ENCODE data around the gene ITPR1. TPM values are rescaled to one million over a fixed set of nuclear protein-coding genes. Genes with fewer than 3 reads are reported as not detected.

The ITPR1 gene
- polyA plus RNA-seq, 1 donor from 2014 or later = 2.1 TPM

DNA sequence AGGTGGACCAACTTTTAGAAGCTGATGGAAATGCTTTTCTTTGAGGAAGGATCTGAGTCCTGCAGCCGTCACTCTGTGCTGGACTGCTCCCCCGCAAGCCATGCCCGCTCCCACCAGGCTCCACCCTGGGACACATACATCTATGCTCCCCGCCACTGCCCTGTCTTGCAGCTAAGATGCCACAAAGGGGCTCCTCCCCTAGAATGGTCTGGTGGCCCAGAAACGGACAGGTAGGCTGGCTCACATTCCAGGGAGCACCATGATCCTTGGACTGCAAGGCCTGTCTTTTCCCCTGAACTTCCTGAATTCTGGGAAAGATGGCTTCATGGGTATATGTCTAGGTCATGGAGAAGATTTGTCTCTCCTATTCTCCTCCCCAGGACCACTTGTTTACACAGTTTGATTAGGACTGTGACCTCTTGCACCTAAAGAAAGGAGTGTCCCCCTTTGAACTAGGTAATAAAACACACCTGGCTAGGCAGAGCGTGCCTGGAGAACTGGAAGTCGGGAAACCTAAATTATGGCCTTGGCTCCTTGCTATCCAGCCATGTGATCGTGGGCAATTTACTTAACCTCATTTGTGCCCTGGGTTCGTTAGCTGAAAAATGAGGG, 265.2 kb downstream of the ITPR1 start:
- Histone ChIP-seq H3K9me2 (ENCODE audit: insufficient read depth, low read length) (no peaks in the 10 kb centered on the region), H3K9ac (ENCODE audit: low read length) (no peak overlapping the region), H3K4me2 (ENCODE audit: low read length) (no peak overlapping the region), H3K79me2 (replicated peaks; ENCODE audit: insufficient read depth, low read length) (no peaks in the 10 kb centered on the region), H3K36me3 (ENCODE audit: insufficient read depth, low read length) (no peaks in the 10 kb centered on the region), H3K4me3 (ENCODE audit: low read length) (no peak overlapping the region), H4K20me1 (ENCODE audit: insufficient read depth) (no peaks in the 10 kb centered on the region), H3K27me3 (ENCODE audit: insufficient read depth, low read depth, low read length) (no peaks in the 10 kb centered on the region), H3K9me3 (ENCODE audit: low read length) (no peaks in the 10 kb centered on the region), H3F3A (ENCODE audit: insufficient read depth, low read length, poor library complexity, severe bottlenecking) (no peaks in the 10 kb centered on the region), H2AFZ (ENCODE audit: low read depth, low read length) (no peak overlapping the region), H3K27ac (ENCODE audit: low read length) (no peak overlapping the region)
- TF ChIP-seq EP300 (conservative IDR thresholded peaks at IDR 0.05; ENCODE audit: poor library complexity, severe bottlenecking) (no peak), TAF1 (IDR thresholded peaks at IDR 0.05; ENCODE audit: low read depth) (no peak), POLR2AphosphoS5 (IDR thresholded peaks at IDR 0.05) (no peak), MXI1 (conservative IDR thresholded peaks at IDR 0.05; ENCODE audit: poor library complexity, severe bottlenecking) (no peak), EZH2 (IDR thresholded peaks at IDR 0.05; ENCODE audit: borderline replicate concordance, insufficient read depth, low read length, poor library complexity, severe bottlenecking) (no peak), SMC3 (conservative IDR thresholded peaks at IDR 0.05; ENCODE audit: poor library complexity) (no peak)
- TF ChIP-seq, protein P1, sequence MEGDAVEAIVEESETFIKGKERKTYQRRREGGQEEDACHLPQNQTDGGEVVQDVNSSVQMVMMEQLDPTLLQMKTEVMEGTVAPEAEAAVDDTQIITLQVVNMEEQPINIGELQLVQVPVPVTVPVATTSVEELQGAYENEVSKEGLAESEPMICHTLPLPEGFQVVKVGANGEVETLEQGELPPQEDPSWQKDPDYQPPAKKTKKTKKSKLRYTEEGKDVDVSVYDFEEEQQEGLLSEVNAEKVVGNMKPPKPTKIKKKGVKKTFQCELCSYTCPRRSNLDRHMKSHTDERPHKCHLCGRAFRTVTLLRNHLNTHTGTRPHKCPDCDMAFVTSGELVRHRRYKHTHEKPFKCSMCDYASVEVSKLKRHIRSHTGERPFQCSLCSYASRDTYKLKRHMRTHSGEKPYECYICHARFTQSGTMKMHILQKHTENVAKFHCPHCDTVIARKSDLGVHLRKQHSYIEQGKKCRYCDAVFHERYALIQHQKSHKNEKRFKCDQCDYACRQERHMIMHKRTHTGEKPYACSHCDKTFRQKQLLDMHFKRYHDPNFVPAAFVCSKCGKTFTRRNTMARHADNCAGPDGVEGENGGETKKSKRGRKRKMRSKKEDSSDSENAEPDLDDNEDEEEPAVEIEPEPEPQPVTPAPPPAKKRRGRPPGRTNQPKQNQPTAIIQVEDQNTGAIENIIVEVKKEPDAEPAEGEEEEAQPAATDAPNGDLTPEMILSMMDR (IDR thresholded peaks at IDR 0.05; ENCODE audit: poor library complexity, severe bottlenecking) = no peak

DNA sequence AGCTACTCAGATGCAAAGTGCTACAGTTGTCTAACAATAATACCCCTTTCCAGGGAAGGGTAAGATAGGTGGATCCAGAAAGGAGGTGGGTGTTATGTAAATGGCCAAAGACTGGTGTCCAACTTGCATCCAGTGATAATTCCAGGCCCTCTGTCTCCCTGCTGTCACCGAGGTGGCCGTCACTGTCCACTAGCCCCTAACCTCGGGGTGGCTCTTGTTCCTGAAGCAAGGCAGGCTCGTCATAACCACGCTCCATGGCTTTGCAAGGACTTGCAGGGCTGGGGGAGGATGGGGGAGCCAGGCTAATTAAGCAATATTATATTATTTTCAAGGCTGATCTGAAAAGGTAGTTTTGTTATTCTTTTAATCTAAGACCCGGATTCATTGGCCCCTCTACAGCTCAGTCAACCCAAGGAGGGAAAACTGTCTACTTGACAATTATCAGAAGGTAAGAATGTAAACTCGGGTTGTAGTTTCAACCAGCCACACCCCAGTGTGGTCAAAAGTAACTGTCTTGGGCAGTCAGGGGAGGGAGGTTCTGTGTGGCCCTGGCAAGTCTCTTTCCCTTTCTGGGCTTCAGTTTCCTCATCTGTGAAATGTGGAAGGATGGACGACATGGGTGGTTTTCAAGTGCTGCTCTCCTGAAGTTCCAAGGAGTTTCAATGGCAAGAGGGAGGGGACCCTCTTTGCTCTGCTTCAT, 266.0 kb downstream of the ITPR1 start:
- H3K9me2 ChIP-seq (ENCODE audit: insufficient read depth, low read length) = no peaks in the 10 kb centered on the region
- no peak overlapping the region for H3K27ac ChIP-seq (ENCODE audit: low read length)
- peaks cover 4% of the 10 kb centered on the region for H3K9me3 ChIP-seq (ENCODE audit: low read length)
- no peak overlapping the region for H2AFZ ChIP-seq (ENCODE audit: low read depth, low read length)
- H3F3A ChIP-seq (ENCODE audit: insufficient read depth, low read length, poor library complexity, severe bottlenecking) = no peaks in the 10 kb centered on the region
- H4K20me1 ChIP-seq (ENCODE audit: insufficient read depth) = no peaks in the 10 kb centered on the region
- no peak overlapping the region for H3K9ac ChIP-seq (ENCODE audit: low read length)
- no peak overlapping the region for H3K4me2 ChIP-seq (ENCODE audit: low read length)
- TF ChIP-seq MXI1 (conservative IDR thresholded peaks at IDR 0.05; ENCODE audit: poor library complexity, severe bottlenecking) = no peak
- TF ChIP-seq, protein P2, sequence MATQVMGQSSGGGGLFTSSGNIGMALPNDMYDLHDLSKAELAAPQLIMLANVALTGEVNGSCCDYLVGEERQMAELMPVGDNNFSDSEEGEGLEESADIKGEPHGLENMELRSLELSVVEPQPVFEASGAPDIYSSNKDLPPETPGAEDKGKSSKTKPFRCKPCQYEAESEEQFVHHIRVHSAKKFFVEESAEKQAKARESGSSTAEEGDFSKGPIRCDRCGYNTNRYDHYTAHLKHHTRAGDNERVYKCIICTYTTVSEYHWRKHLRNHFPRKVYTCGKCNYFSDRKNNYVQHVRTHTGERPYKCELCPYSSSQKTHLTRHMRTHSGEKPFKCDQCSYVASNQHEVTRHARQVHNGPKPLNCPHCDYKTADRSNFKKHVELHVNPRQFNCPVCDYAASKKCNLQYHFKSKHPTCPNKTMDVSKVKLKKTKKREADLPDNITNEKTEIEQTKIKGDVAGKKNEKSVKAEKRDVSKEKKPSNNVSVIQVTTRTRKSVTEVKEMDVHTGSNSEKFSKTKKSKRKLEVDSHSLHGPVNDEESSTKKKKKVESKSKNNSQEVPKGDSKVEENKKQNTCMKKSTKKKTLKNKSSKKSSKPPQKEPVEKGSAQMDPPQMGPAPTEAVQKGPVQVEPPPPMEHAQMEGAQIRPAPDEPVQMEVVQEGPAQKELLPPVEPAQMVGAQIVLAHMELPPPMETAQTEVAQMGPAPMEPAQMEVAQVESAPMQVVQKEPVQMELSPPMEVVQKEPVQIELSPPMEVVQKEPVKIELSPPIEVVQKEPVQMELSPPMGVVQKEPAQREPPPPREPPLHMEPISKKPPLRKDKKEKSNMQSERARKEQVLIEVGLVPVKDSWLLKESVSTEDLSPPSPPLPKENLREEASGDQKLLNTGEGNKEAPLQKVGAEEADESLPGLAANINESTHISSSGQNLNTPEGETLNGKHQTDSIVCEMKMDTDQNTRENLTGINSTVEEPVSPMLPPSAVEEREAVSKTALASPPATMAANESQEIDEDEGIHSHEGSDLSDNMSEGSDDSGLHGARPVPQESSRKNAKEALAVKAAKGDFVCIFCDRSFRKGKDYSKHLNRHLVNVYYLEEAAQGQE (IDR thresholded peaks at IDR 0.05; ENCODE audit: borderline replicate concordance) = no peak
- TF ChIP-seq TAF1 (IDR thresholded peaks at IDR 0.05; ENCODE audit: low read depth) = no peak
- TF ChIP-seq SMC3 (conservative IDR thresholded peaks at IDR 0.05; ENCODE audit: poor library complexity) = no peak
- no peak for TF ChIP-seq EZH2 (IDR thresholded peaks at IDR 0.05; ENCODE audit: borderline replicate concordance, insufficient read depth, low read length, poor library complexity, severe bottlenecking)
- no peak for TF ChIP-seq RAD21 (conservative IDR thresholded peaks at IDR 0.05)
- H3K27me3 ChIP-seq (ENCODE audit: insufficient read depth, low read depth, low read length) = no peaks in the 10 kb centered on the region
- no peaks in the 10 kb centered on the region for H3K36me3 ChIP-seq (ENCODE audit: insufficient read depth, low read length)
- H3K4me3 ChIP-seq (ENCODE audit: low read length) = no peak overlapping the region
- H3K79me2 ChIP-seq (replicated peaks; ENCODE audit: insufficient read depth, low read length) = no peaks in the 10 kb centered on the region

Measured in neural cell (in vitro differentiated cells).